Esophagus squamous epithelium (tissue), 5 donors: Measurements from ENCODE around the gene GNAL. TPM values are rescaled to one million over a fixed set of nuclear protein-coding genes. Genes with fewer than 3 reads are reported as not detected.

ENCODE experiments used
- DNase-seq: peaks from one replicate; lab custom pipeline; 2025; lab: John Stamatoyannopoulos, UW
- H3K27ac ChIP-seq, 4 donors: fragments of 200-600 bp; sonication (generic); one replicate each; pipeline ENCODE4 v1.5.1; 2016 to 2019; ENCODE audit warnings: mild to moderate bottlenecking in 1 of 4
- H3K27me3 ChIP-seq, 4 donors: fragments of 200-600 bp; sonication (generic); 1 replicate in 3 of 4; 2 replicates in 1 of 4; pipeline versions ENCODE4 v1.5.1 to v1.6.0; 2017 to 2021; ENCODE audit warnings: antibody characterized with exemption in 1 of 4
- H3K36me3 ChIP-seq, 3 donors: fragments of 200-600 bp; sonication (generic); one replicate each; pipeline ENCODE4 v1.5.1; 2016 to 2019
- H3K4me1 ChIP-seq, 3 donors: fragments of 200-600 bp; sonication (generic); one replicate each; pipeline ENCODE4 v1.5.1; 2017 to 2019
- H3K4me3 ChIP-seq, 4 donors: fragments of 200-600 bp; sonication (generic); 1 replicate in 3 of 4; 2 replicates in 1 of 4; pipeline ENCODE4 v1.5.1; 2016 to 2019; ENCODE audit warnings: mild to moderate bottlenecking in 2 of 4, moderate library complexity in 1 of 4
- H3K9me3 ChIP-seq, 3 donors: fragments of 200-600 bp; sonication (generic); one replicate each; pipeline ENCODE4 v1.5.1; 2016 to 2019
- CTCF ChIP-seq, 6 experiments: fragments of 450-650 bp in 4 of 6; fragments of 200-600 bp in 2 of 6; sonication (generic) in 2 of 6; IDR thresholded peaks; one replicate each; pipeline ENCODE4 v1.5.1; 2016 to 2019; ENCODE audit warnings: antibody characterized with exemption in 6 of 6, mild to moderate bottlenecking in 4 of 6, moderate library complexity in 4 of 6
- POLR2A ChIP-seq, 4 donors: fragments of 450-650 bp; IDR thresholded peaks; one replicate each; pipeline ENCODE4 v1.6.1; 2017; ENCODE audit warnings: antibody characterized with exemption in 4 of 4, mild to moderate bottlenecking in 4 of 4, moderate library complexity in 3 of 4
- WGBS, 2 donors: methylation state at CpG; one replicate each; pipeline ENCODE4 v1.1.5; 2018; 5-methylcytosine and 5-hydroxymethylcytosine counted together
- intact Hi-C: fragments of 100-400 bp; cut with DNase I; formaldehyde crosslinking; loops from one replicate; pipeline ENCODE4 v1.15.0; 2022
- total RNA-seq, 4 donors: library from RNA; depleted of rRNA; stranded (reverse); fragments of >200 nt; gene quantifications; one replicate each; pipeline ENCODE4 v1.1.0, GENCODE V29; 2016
- donor health status: DM: yes; HTN: yes; CAD: no.

GNAL gene
- total RNA-seq, 4 donors from 2014 or later: 2.4 to 23.4 (median 7.0) TPM

- 23 to 38% methylated on average over 7 of the region's 7 CpGs for WGBS, 2 donors
- TF ChIP-seq CTCF (IDR thresholded peaks at IDR 0.05) (no peak), POLR2A (IDR thresholded peaks at IDR 0.05) (no peak)
- DNase-seq: no peak
- H3K4me1 ChIP-seq: peaks cover 0 to 16% (median 7%) of the 10 kb centered on the region in 3 donors
- no peaks in the 10 kb centered on the region for H3K9me3 ChIP-seq
- no peaks in the 10 kb centered on the region for H3K27me3 ChIP-seq
- intact Hi-C loops: loop anchor here (10.0 kb wide), 1 partner anchor 65 kb away; no protein-coding TSS in a partner anchor
- no peaks in the 10 kb centered on the region for H3K36me3 ChIP-seq
- no peak overlapping the region for H3K4me3 ChIP-seq
- H3K27ac ChIP-seq: no peak overlapping the region
Measured at GRCh38 chr18:11789716-11790510, 100.8 kb downstream of the GNAL start.

GRCh38 chr18:11791131-11791530 lies 102.1 kb downstream of the GNAL start:
- intact Hi-C loops: no loop called here
- Histone ChIP-seq H3K27ac (no peak overlapping the region), H3K9me3 (no peaks in the 10 kb centered on the region), H3K27me3 (no peaks in the 10 kb centered on the region), H3K36me3 (no peaks in the 10 kb centered on the region), H3K4me3 (no peak overlapping the region), H3K4me1 (peaks cover 0 to 16% (median 7%) of the 10 kb centered on the region in 3 donors)
- WGBS, 2 donors: 73% methylated on average over 3 of the region's 3 CpGs
- TF ChIP-seq CTCF (IDR thresholded peaks at IDR 0.05): no peak
- TF ChIP-seq POLR2A (IDR thresholded peaks at IDR 0.05): no peak
- DNase-seq: no peak

GRCh38 chr18:11792632-11793031 lies 103.6 kb downstream of the GNAL start:
- no peak for TF ChIP-seq POLR2A (IDR thresholded peaks at IDR 0.05)
- no peak for TF ChIP-seq CTCF (IDR thresholded peaks at IDR 0.05)
- no peak overlapping the region for H3K4me3 ChIP-seq
- intact Hi-C loops: no loop called here
- H3K9me3 ChIP-seq: no peaks in the 10 kb centered on the region
- H3K27ac ChIP-seq: no peak overlapping the region
- no peaks in the 10 kb centered on the region for H3K27me3 ChIP-seq
- peaks cover 0 to 16% (median 7%) of the 10 kb centered on the region in 3 donors for H3K4me1 ChIP-seq
- H3K36me3 ChIP-seq: no peaks in the 10 kb centered on the region
- no peak for DNase-seq

- TF ChIP-seq CTCF (IDR thresholded peaks at IDR 0.05): no peak
- no peak for TF ChIP-seq POLR2A (IDR thresholded peaks at IDR 0.05)
- Histone ChIP-seq H3K4me1 (peaks cover 0 to 12% (median 7%) of the 10 kb centered on the region in 3 donors), H3K27me3 (no peaks in the 10 kb centered on the region), H3K4me3 (no peak overlapping the region), H3K36me3 (no peaks in the 10 kb centered on the region), H3K9me3 (no peaks in the 10 kb centered on the region), H3K27ac (no peak overlapping the region)
- no peak for DNase-seq
- intact Hi-C loops: no loop called here
- WGBS, 2 donors: 94% methylated on average over 3 of the region's 3 CpGs
Measured at GRCh38 chr18:11794195-11794594, 105.1 kb downstream of the GNAL start.

- DNase-seq: no peak
- 91 to 95% methylated on average over 6 of the region's 6 CpGs for WGBS, 2 donors
- Histone ChIP-seq H3K27me3 (no peaks in the 10 kb centered on the region), H3K9me3 (no peaks in the 10 kb centered on the region), H3K4me3 (no peak overlapping the region), H3K36me3 (no peaks in the 10 kb centered on the region), H3K27ac (no peak overlapping the region), H3K4me1 (no peaks in the 10 kb centered on the region)
- intact Hi-C loops: no loop called here
- no peak for TF ChIP-seq POLR2A (IDR thresholded peaks at IDR 0.05)
Measured at GRCh38 chr18:11795916-11796315, 106.9 kb downstream of the GNAL start.
